ENCODE data around the gene NCS1. TPM values are rescaled to one million over a fixed set of nuclear protein-coding genes. Genes with fewer than 3 reads are reported as not detected.
"Not testable (repeated sequence)": the region's sequence is repeated elsewhere in the genome, so short reads cannot be mapped to it uniquely, and the experiment has no call there.

Gene NCS1
- total RNA-seq, 1 donor from 2014 or later: 37.7 TPM

GRCh38 chr9:130255631-130256134, 83.5 kb downstream of the NCS1 start:
- Mint-ChIP-seq H3K9me3 (ENCODE audit: unreplicated experiment) (peaks cover 4% of the 10 kb centered on the region), H3K4me1 (ENCODE audit: unreplicated experiment) (no peaks in the 10 kb centered on the region), H3K27me3 (ENCODE audit: unreplicated experiment) (peaks cover 51% of the 10 kb centered on the region), H3K36me3 (ENCODE audit: unreplicated experiment) (peaks cover 3% of the 10 kb centered on the region), H3K4me3 (ENCODE audit: unreplicated experiment) (no peak overlapping the region), H3K27ac (ENCODE audit: unreplicated experiment) (no peak overlapping the region)
- DNase-seq (ENCODE audit: extremely low spot score, unreplicated experiment): no peak
- no peak for TF ChIP-seq CTCF (IDR thresholded peaks at IDR 0.05)

- H3K27ac Mint-ChIP-seq (ENCODE audit: unreplicated experiment): no peak overlapping the region
- no peak for TF ChIP-seq CTCF (IDR thresholded peaks at IDR 0.05)
- H3K27me3 Mint-ChIP-seq (ENCODE audit: unreplicated experiment): peaks cover 50% of the 10 kb centered on the region
- H3K4me3 Mint-ChIP-seq (ENCODE audit: unreplicated experiment): no peak overlapping the region
- H3K4me1 Mint-ChIP-seq (ENCODE audit: unreplicated experiment): no peaks in the 10 kb centered on the region
- peaks cover 2% of the 10 kb centered on the region for H3K36me3 Mint-ChIP-seq (ENCODE audit: unreplicated experiment)
- DNase-seq (ENCODE audit: extremely low spot score, unreplicated experiment): no peak
- no peaks in the 10 kb centered on the region for H3K9me3 Mint-ChIP-seq (ENCODE audit: unreplicated experiment)
These were observed 84.4 kb downstream of the NCS1 start for GRCh38 chr9:130256644-130257043.

GRCh38 chr9:130258137-130258536, 85.9 kb downstream of the NCS1 start:
- not testable (repeated sequence) for H3K27ac Mint-ChIP-seq (ENCODE audit: unreplicated experiment); H3K4me3 Mint-ChIP-seq (ENCODE audit: unreplicated experiment); H3K4me1 Mint-ChIP-seq (ENCODE audit: unreplicated experiment); H3K9me3 Mint-ChIP-seq (ENCODE audit: unreplicated experiment); DNase-seq (ENCODE audit: extremely low spot score, unreplicated experiment); H3K36me3 Mint-ChIP-seq (ENCODE audit: unreplicated experiment)
- peaks cover 59% of the 10 kb centered on the region for H3K27me3 Mint-ChIP-seq (ENCODE audit: unreplicated experiment)

- Mint-ChIP-seq H3K36me3 (ENCODE audit: unreplicated experiment) (no peaks in the 10 kb centered on the region), H3K9me3 (ENCODE audit: unreplicated experiment) (no peaks in the 10 kb centered on the region), H3K4me3 (ENCODE audit: unreplicated experiment) (no peak overlapping the region), H3K27me3 (ENCODE audit: unreplicated experiment) (peaks cover 68% of the 10 kb centered on the region), H3K4me1 (ENCODE audit: unreplicated experiment) (no peaks in the 10 kb centered on the region), H3K27ac (ENCODE audit: unreplicated experiment) (no peak overlapping the region)
- no peak for DNase-seq (ENCODE audit: extremely low spot score, unreplicated experiment)
- TF ChIP-seq CTCF (IDR thresholded peaks at IDR 0.05): no peak
These were observed 86.8 kb downstream of the NCS1 start for GRCh38 chr9:130259044-130259443.

- Mint-ChIP-seq H3K27me3 (ENCODE audit: unreplicated experiment) (peaks cover 76% of the 10 kb centered on the region), H3K4me1 (ENCODE audit: unreplicated experiment) (peaks cover 3% of the 10 kb centered on the region)
These were observed 88.9 kb downstream of the NCS1 start for GRCh38 chr9:130260816-130261765.

More at GRCh38 chr9:130260816-130261765, 88.9 kb downstream of the NCS1 start:
- no peak for DNase-seq (ENCODE audit: extremely low spot score, unreplicated experiment)
- Mint-ChIP-seq H3K27ac (ENCODE audit: unreplicated experiment) (no peak overlapping the region), H3K9me3 (ENCODE audit: unreplicated experiment) (no peaks in the 10 kb centered on the region), H3K4me3 (ENCODE audit: unreplicated experiment) (no peak overlapping the region), H3K36me3 (ENCODE audit: unreplicated experiment) (no peaks in the 10 kb centered on the region)
- no peak for TF ChIP-seq CTCF (IDR thresholded peaks at IDR 0.05)
